WTC11 (cell line): Measurements from ENCODE around the gene UGT3A2. TPM values are rescaled to one million over a fixed set of nuclear protein-coding genes. Genes with fewer than 3 reads are reported as not detected.

Source experiments
- ATAC-seq: fragments of 200-7000 bp; cut with Tn5 transposase; 2 replicates; pipeline ENCODE4 v1.10.0; 2021; ENCODE audit warnings: mild to moderate bottlenecking, moderate library complexity
- CTCF ChIA-PET: fragments of 300-600 bp; sonication (Branson Sonifier 250); formaldehyde crosslinking; loops from one replicate; lab custom pipeline; 2021; ENCODE audit warnings: antibody characterized with exemption; lab: Charles Lee
- POLR2A ChIA-PET: fragments of 350-600 bp; sonication (Branson Sonifier 250); formaldehyde crosslinking; loops from one replicate; lab custom pipeline; 2021; ENCODE audit warnings: antibody characterized with exemption; lab: Charles Lee
- DNase-seq: peaks from one replicate; pipeline ENCODE4 v3.0.0; 2021; ENCODE audit warnings: low spot score
- H3K27ac Mint-ChIP-seq: 2 replicates; pipeline ENCODE4 v1.8.0; 2021; ENCODE audit warnings: mixed read lengths
- H3K27me3 Mint-ChIP-seq: 2 replicates; pipeline ENCODE4 v1.8.0; 2021; ENCODE audit warnings: low read depth, mild to moderate bottlenecking, moderate library complexity, mixed read lengths
- H3K36me3 Mint-ChIP-seq: 2 replicates; pipeline ENCODE4 v1.8.0; 2021; ENCODE audit warnings: mixed read lengths
- H3K4me1 Mint-ChIP-seq: 2 replicates; pipeline ENCODE4 v1.8.0; 2022; ENCODE audit warnings: mixed read lengths
- H3K4me3 Mint-ChIP-seq: 2 replicates; pipeline ENCODE4 v1.8.0; 2021; ENCODE audit warnings: mild to moderate bottlenecking, moderate library complexity, mixed read lengths
- H3K9me3 Mint-ChIP-seq: 2 replicates; pipeline ENCODE4 v1.8.0; 2021; ENCODE audit warnings: mixed read lengths
- ATF3 ChIP-seq: sonication (generic); formaldehyde crosslinking; conservative IDR thresholded peaks from 2 replicates; pipeline ENCODE4 v1.8.1; 2022; ENCODE audit warnings: mild to moderate bottlenecking, missing genetic modification reagents
- ATF6 ChIP-seq: sonication (generic); formaldehyde crosslinking; IDR thresholded peaks from 2 replicates; pipeline ENCODE4 v1.8.1; 2023; ENCODE audit warnings: mild to moderate bottlenecking, missing genetic modification reagents
- CREB1 ChIP-seq: sonication (generic); formaldehyde crosslinking; IDR thresholded peaks from 2 replicates; pipeline ENCODE4 v1.8.0; 2023; ENCODE audit warnings: mild to moderate bottlenecking, missing genetic modification reagents
- FOXP1 ChIP-seq: sonication (generic); formaldehyde crosslinking; IDR thresholded peaks from 2 replicates; pipeline ENCODE4 v1.8.0; 2022; ENCODE audit warnings: missing genetic modification reagents, mild to moderate bottlenecking, moderate library complexity, borderline replicate concordance
- HMGA2 ChIP-seq: fragments of 250-450 bp; sonication (Bioruptor Pico); IDR thresholded peaks from 2 replicates; pipeline ENCODE4 v1.4.0; 2021; ENCODE audit warnings: mild to moderate bottlenecking, moderate library complexity
- OVOL2 ChIP-seq: fragments of 250-450 bp; sonication (Bioruptor Pico); IDR thresholded peaks from 2 replicates; pipeline ENCODE4 v1.9.0; 2021; ENCODE audit warnings: mild to moderate bottlenecking, borderline replicate concordance
- PRDM15 ChIP-seq: sonication (generic); formaldehyde crosslinking; IDR thresholded peaks from 2 replicates; pipeline ENCODE4 v1.8.0; 2022; ENCODE audit warnings: missing genetic modification reagents
- PREB ChIP-seq: sonication (generic); formaldehyde crosslinking; IDR thresholded peaks from 2 replicates; pipeline ENCODE4 v1.8.1; 2022; ENCODE audit warnings: mild to moderate bottlenecking, missing genetic modification reagents, moderate library complexity, borderline replicate concordance
- RORB ChIP-seq: fragments of 250-450 bp; sonication (Bioruptor Pico); IDR thresholded peaks from 2 replicates; pipeline ENCODE4 v1.9.0; 2021; ENCODE audit warnings: mild to moderate bottlenecking
- SOX15 ChIP-seq: fragments of 250-450 bp; sonication (Bioruptor Pico); IDR thresholded peaks from 2 replicates; pipeline ENCODE4 v1.9.0; 2021; ENCODE audit warnings: mild to moderate bottlenecking
- ZNF138 ChIP-seq: sonication (generic); formaldehyde crosslinking; conservative IDR thresholded peaks from 2 replicates; pipeline ENCODE4 v1.8.1; 2022; ENCODE audit warnings: mild to moderate bottlenecking, moderate library complexity, missing genetic modification reagents
- ZNF425 ChIP-seq: fragments of 250-450 bp; sonication (Bioruptor Pico); conservative IDR thresholded peaks from 2 replicates; pipeline ENCODE4 v1.9.0; 2021; ENCODE audit warnings: mild to moderate bottlenecking
- total RNA-seq: library from RNA; stranded (reverse); gene quantifications from 3 replicates; pipeline ENCODE4 v1.2.3, GENCODE V29; 2021

The UGT3A2 gene
- total RNA-seq, 1 experiment from 2014 or later, result 13.6 TPM

- TF ChIP-seq PRDM15 (CRISPR knock-in tag), result no peak
Measured at GRCh38 chr5:36057386-36057785, 9.3 kb downstream of the UGT3A2 start (continued).

- no peak for DNase-seq
- ATAC-seq, result no peak
- Mint-ChIP-seq H3K9me3 (no peaks in the 10 kb centered on the region), H3K27ac (no peak overlapping the region), H3K4me1 (no peaks in the 10 kb centered on the region), H3K4me3 (no peak overlapping the region), H3K27me3 (no peaks in the 10 kb centered on the region), H3K36me3 (peaks cover 2% of the 10 kb centered on the region)
- CTCF ChIA-PET, result no interaction called here
- TF ChIP-seq ATF3 (CRISPR knock-in tag) (no peak), ZNF425 (no peak), FOXP1 (CRISPR knock-in tag) (no peak)
- POLR2A ChIA-PET, result interaction anchor here (0.6 kb wide), 1 partner anchor 69 kb away, joined by 3 read pairs; no protein-coding TSS in a partner anchor
Measured at GRCh38 chr5:36056422-36056821, 10.3 kb downstream of the UGT3A2 start.

- POLR2A ChIA-PET, result interaction anchor here (0.6 kb wide), 1 partner anchor 69 kb away, joined by 3 read pairs; no protein-coding TSS in a partner anchor
- CTCF ChIA-PET, result no interaction called here
- Mint-ChIP-seq H3K27ac (no peak overlapping the region), H3K4me1 (no peaks in the 10 kb centered on the region), H3K27me3 (no peaks in the 10 kb centered on the region), H3K9me3 (no peaks in the 10 kb centered on the region), H3K4me3 (no peak overlapping the region), H3K36me3 (peaks cover 2% of the 10 kb centered on the region; the same call in 1 of the 2 replicates)
- ATAC-seq (no peak), DNase-seq (no peak)
- no peak for TF ChIP-seq ZNF138 (CRISPR knock-in tag)
- TF ChIP-seq ATF6 (CRISPR knock-in tag), result no peak
- TF ChIP-seq CREB1 (CRISPR knock-in tag), result no peak
- no peak for TF ChIP-seq OVOL2
- TF ChIP-seq PREB (CRISPR knock-in tag), result no peak
- TF ChIP-seq SOX15 (CRISPR knock-in tag), result no peak
- no peak for TF ChIP-seq RORB (CRISPR knock-in tag)
- no peak for TF ChIP-seq HMGA2 (CRISPR knock-in tag)
Measured at GRCh38 chr5:36055984-36056383, 10.7 kb downstream of the UGT3A2 start.
